ENCODE measurements around the gene LTBP2.

DNA sequence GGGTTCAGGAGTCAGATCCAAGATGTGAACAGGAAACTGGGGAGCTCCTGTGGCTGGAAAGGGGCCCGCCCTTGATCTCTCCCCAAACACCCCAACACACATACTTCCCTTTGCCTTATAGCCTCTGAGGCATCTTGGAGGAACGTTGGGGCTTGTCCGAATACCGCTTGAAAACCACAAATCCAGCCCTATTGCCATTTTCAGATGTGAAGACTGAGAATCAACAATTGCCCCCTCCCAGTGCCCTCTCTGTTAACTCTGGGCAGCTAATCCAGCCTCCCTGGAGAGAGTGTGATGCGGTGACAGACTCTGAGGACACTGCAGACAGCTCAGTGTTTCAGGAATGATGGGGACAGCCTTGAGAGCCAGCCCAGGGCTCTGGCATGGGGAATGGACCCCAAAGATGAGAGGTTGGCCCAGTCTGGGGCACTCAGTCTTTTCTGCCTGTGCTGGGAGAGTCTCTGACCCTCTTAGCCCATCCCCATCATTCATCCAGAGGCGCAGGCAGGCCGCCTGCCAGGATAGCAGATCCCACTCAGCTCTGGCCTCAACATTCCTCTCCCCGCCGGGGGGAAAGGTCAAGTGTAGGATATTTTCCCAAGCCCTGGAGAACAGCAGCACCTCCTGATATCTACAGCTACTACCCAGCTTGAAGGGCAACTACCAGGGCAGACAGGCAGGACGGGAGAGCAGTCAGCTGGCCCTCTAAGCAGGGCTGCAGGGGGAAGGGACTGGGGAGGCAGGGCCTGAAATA is 24.6 kb upstream of the LTBP2 start:
- TF ChIP-seq, protein P1, sequence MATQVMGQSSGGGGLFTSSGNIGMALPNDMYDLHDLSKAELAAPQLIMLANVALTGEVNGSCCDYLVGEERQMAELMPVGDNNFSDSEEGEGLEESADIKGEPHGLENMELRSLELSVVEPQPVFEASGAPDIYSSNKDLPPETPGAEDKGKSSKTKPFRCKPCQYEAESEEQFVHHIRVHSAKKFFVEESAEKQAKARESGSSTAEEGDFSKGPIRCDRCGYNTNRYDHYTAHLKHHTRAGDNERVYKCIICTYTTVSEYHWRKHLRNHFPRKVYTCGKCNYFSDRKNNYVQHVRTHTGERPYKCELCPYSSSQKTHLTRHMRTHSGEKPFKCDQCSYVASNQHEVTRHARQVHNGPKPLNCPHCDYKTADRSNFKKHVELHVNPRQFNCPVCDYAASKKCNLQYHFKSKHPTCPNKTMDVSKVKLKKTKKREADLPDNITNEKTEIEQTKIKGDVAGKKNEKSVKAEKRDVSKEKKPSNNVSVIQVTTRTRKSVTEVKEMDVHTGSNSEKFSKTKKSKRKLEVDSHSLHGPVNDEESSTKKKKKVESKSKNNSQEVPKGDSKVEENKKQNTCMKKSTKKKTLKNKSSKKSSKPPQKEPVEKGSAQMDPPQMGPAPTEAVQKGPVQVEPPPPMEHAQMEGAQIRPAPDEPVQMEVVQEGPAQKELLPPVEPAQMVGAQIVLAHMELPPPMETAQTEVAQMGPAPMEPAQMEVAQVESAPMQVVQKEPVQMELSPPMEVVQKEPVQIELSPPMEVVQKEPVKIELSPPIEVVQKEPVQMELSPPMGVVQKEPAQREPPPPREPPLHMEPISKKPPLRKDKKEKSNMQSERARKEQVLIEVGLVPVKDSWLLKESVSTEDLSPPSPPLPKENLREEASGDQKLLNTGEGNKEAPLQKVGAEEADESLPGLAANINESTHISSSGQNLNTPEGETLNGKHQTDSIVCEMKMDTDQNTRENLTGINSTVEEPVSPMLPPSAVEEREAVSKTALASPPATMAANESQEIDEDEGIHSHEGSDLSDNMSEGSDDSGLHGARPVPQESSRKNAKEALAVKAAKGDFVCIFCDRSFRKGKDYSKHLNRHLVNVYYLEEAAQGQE (IDR thresholded peaks at IDR 0.05; ENCODE audit: low read depth): no peak
- no peak for TF ChIP-seq NFIC (IDR thresholded peaks at IDR 0.05)
